Vagina (tissue), 2 donors: Measurements from ENCODE around the gene NR2F1-AS1.

Experiments
- CTCF ChIP-seq, 3 experiments: fragments of 450-650 bp in 2 of 3; fragments of 200-600 bp in 1 of 3; sonication (generic) in 1 of 3; IDR thresholded peaks; one replicate each; pipeline ENCODE4 v1.5.1; 2017 to 2019; ENCODE audit warnings: antibody characterized with exemption in 3 of 3, mild to moderate bottlenecking in 2 of 3, moderate library complexity in 2 of 3
- POLR2A ChIP-seq, 2 donors: fragments of 450-650 bp; IDR thresholded peaks; one replicate each; pipeline ENCODE4 v1.6.1; 2017; ENCODE audit warnings: antibody characterized with exemption in 2 of 2, mild to moderate bottlenecking in 2 of 2, moderate library complexity in 2 of 2

GRCh38 chr5:93384026-93384425 is 197.0 kb downstream of the NR2F1-AS1 start:
- TF ChIP-seq CTCF (IDR thresholded peaks at IDR 0.05) (no peak), POLR2A (IDR thresholded peaks at IDR 0.05) (no peak)
